HG03354 (cell line): ENCODE measurements around the gene PLXDC1.

Source experiments
- ATAC-seq: cut with Tn5 transposase; IDR thresholded peaks from one replicate; pipeline ENCODE4 v1.9.1; 2021; ENCODE audit warnings: mild to moderate bottlenecking; ENCODE audit not compliant: unreplicated experiment, poor library complexity, severe bottlenecking

PLXDC1 gene

DNA sequence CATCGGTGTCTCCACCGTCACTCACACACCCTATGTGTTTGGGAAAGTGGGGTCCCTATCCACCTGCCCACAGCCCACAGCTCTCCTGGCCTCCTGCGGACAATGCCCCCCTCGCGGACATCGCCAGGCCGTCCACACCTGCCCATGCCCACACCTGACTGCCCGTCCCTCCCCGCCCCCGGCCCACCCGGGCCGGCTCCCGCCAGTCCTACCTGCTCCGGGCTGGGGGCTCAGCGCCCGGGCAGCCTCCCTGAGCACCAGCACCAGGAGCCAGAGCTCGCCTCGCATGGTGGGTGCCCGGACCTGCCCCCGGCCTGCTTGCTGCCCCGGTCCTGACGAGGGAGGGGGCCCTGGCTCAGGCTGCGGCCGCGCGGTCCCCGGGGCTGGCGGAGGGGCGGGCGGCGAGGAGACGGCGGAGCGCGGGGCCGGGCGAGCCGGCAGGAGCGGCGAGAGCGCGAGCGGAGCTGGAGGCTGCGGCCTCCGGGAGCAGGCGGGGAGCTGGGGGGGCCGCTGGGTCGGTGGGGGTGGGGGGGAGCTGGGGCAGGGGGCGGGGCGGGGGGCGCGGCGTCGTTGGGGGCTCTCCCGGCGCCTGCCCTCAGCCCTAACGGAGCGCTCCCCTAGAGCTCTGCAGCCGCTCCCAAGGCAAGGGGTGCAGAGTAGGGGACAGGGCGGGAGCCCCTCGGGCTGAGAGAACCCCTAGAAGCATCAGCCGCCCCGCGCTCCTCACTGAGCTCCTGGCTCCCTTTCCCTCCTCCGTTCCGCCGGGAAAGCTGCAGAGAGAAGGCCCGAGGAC is at the start of gene PLXDC1:
TSS of gene PLXDC1 (minus strand) at position 488 of the 793 bp plus-strand sequence. CDS start at position 288, 200 bp downstream.
- ATAC-seq: no peak

DNA sequence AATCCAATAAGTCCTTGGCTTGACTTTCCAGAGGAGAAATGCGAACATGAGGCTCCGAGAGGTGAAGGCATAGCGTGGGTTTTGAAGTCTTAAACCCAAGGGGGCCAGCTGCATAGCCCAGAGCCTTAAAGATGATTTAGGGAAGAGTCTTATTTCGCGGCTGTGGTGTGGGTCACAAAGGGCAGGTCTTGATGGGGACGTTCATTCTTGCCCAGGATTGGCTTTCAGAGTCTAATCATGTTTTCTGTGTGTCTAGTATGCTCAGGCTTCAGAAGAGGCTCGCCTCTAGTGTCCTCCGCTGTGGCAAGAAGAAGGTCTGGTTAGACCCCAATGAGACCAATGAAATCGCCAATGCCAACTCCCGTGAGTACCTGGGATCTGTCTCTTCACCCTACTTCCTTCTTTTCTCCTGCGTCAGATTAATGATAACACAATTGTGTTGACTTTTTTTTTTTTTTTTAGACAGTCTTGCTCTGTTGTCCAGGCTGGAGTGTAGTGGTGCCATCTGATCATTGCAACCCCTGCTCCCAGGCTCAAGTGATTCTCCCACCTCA is 49.6 kb upstream of the PLXDC1 start:
- ATAC-seq: no peak

DNA sequence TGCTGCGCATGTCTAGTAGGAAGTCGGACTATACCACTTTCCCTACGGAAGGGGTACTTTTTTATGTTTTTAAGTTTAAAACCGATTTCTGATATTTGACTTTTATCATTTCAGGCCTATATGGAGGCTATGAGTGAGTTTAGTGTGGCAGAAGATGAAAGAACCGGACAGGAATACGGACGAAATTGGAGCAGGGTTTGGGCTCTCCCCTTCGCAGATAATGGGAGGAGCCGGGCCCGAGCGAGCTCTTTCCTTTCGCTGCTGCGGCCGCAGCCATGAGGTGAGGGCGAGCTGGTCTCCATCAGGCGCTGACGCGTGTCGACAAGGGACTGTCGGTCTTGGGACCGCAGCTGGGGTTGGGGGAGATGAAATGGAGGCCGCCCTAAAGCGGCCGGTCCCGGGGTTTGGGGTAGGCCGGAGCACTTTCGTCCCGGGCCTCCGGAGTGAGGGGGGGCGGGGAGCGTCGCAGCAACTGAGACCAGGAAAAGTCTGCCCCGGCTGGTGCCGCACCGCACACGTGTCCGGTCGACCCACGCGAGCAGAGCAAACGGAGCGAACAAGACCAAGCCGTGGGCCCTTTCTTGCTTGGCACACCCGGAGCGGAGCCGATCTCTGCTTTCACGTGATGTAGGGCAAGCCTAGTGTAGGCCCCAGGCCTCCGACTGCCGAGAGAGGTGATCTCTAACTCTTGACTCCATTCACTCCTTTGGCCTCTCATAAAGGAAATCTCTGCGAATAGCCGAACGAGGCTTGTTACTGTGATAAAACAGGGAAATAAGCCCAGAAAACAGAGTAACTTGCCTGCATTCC is 48.8 kb upstream of the PLXDC1 start, which contains the start of gene RPL19:
TSS of gene RPL19 (plus strand) at position 214 of the 810 bp plus-strand sequence. CDS start at position 276, 62 bp downstream.
- ATAC-seq: peak; percentile 67

DNA sequence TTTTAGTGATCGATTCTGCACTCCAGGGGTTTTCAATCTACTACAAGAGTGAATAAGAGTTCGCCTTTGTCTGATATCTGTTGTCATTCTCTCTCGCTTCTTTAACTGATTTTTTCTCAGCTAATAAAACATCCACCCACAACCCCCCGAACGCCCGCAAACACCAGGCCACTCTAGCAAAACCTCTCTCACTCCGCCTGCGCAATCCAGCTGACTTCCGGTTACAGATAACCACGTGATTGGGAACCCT is 48.3 kb upstream of the PLXDC1 start:
- peak; percentile 61 for ATAC-seq

DNA sequence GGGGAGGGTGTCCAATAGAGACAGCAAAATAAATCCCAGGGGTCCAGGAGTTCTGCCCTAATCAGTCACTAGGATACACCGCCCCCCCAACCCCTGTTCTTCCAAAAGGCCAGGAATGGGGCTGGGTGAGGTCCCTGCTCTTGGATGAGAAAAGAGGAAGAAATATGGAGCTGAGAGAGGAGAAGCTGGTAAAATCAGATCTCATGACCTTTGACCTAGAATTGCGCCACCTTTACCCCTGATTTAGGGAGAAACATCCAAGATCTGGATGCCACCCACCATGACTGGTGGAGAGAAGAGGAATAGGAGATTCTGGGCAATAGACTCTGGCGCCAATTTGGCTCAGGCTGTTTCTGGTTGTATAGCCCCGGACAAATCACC is 46.7 kb upstream of the PLXDC1 start:
- ATAC-seq: no peak

DNA sequence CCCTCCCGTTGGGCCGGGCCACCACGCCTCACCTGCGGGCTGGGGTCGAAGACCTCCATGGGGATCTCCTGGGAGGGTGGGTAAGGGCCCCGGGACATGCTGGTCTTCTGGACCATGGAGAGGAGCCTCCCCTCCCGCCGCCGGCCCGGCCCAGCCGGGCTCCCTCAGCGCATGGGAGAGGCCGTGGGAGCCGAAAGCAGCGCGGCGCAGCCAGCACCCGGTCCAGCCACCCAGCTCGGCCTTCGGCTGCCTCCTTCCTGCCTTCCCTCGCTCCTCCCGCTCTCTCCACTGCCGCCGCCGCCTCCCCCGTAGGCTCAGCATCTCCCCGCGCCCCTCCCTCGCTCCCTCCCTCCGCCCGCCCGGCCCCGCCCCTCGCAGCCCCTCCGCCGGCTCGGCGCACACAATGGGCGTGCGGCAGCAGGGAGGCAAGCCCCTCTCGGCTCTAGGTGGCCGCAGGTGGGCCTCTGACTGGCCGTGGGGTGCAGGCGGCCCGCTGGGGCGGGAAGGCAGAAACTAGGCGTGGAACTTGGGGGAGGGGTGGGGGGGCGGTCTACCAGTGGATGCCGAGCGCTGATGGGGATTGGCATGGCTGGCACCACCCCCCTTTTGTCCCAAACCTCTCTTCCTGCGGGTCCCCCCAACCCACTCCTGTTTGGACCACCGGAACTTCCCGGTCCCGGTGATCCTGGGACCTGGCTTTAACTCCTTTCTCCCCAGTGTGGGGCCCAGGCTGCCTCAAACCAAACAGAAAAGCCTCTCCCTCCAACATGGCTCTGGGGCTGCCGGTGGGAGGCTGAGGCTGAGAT is 46.1 kb upstream of the PLXDC1 start, which contains the start of gene CACNB1:
TSS of gene CACNB1 (minus strand) at position 290 of the 806 bp plus-strand sequence. CDS start at position 116, 174 bp downstream.
- no peak for ATAC-seq

DNA sequence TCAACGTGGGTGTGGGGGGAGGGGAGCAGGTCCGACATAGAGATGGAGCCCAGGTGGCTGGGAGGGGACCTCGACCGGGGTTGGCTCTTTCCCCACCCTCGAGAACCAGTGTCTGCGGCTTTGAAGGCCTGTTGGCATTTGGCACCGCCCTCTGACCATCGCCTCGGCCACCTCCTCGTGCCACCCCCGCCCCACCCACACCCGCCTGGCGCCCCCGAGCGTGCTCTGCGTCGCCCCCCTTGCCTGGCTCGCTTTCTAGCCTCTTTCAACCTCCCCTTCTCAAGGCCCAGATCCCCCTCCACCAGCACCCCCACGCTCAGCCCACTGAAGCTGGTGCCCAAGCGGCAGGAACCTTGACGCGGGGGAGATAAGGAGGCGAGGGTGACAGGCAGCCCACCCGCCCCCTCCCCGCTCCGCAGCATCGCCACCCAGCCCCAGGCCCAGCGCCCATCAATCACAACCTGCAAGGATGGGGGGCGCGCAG is 45.4 kb upstream of the PLXDC1 start:
- ATAC-seq: no peak

DNA sequence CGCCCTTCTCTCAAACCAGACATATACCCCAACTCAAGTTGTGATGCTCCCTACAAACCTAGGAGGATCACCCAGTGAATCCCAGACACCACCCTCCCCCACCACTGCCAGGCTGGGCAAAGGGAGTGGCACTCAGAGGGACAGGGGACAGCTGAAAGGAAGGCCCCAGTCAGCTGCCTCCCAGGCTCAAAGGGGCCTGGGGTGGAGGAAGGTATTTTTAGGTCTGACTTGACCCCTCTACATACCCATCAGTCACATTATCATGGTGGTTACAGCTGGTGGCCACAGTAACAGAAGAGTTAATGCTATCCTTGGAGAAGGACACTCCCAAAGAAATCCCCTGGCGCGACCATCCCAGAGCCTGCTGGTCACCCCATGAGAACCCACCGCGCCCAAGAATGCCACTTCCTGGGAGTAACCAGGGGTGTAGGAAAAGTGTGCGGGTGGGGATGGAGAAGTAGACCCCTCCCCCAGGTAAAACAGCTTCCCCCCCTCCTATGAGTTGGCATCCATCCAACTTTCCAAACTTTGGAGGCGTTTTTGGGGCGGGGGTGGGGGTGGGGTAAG is 44.9 kb upstream of the PLXDC1 start:
- ATAC-seq: no peak

DNA sequence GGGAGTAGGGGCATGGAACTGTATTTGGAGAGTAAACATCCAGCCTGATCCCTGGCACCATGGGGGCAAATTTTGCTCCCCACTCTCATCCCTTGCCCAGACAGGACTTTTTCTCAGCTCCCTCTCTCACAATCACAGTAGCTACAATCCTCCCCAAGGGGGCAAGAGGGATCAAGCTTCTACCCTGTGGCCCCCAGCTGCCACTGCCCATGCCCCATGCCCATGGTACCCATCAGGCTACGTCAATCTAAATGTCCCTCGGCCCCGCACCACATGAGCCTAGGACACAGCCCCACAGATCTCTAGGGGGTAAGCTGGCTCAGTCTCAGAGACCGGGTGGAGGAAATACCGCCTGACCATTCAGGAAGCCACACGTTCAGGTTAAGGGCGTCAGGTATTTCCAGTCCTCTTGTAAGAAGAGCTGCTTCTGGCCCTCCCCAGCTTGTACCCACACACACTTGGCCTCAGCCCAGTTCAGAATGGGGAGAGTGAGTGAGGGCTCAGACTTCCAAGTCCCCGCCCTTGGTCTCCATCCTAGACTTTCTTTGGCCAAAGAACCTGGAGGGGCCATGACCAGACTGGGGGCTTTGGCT is 44.2 kb upstream of the PLXDC1 start:
- ATAC-seq: no peak

DNA sequence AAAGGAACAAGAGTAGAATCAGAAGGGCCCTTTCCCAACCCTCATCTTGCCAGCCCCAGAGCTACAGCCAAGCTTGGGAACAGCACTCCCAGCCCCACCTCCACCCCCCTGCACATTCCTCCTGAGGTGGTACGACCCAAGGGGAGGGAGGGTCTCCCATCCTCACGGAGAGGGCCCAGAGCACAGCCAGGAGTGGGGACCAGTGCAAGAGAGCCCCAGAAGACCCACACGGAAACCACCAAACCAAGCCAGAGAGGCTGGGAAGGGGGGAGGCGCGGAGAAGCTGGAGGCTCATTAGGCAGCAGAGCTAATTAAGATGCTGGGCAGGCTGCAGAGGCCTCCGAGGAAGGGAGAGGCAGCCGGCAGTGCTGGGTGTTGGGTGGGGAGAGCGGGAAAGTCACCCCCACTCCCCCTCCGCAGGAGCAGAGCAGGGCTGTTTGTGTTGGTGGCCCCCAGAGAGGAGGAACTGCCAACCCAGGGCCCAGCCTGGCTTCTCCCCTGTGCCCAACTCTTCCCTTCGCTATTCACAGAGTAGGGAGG is 43.6 kb upstream of the PLXDC1 start:
- ATAC-seq: no peak

DNA sequence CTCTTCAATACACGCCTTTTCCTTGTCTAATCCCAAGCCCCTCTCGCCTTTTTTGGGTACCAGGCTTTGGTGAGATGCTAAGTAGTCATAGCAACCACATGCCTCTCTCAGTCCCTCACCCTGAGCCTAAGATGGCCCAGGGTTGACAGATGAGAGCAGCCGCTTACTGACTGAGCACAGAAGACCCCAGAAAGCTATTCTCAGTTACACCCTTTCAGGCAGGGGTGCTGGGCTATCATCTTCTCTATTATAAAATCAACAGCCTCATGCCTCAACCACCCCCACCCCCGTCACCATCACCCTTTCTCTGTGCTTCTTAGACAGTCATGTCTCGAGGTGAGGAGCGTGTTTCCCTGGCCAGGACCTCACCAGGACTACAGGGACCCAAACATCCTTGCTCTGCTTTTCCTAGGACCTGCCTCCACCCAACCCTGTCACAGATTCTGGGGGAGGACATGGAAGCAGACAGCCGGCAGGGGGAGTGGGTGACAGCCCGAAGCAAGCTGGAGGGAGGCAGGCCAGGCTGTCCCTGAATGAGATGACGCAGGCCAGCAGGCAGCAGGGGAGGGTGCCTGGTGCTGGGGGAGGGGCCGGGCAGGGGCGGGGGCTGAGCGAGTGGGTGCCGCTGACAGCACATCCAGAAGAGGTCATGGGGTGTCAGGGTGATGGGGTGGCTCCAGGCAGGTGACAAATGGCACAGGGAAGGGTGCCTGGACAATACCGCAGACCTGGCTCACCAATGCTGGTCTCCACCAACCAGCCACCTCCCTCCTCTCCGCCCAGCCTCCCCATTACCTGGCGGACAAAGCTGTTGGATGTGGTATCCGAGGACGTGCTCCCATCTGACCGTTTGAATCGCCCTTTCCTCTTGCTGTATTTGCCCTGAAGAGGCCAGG is 42.9 kb upstream of the PLXDC1 start:
- no peak for ATAC-seq

DNA sequence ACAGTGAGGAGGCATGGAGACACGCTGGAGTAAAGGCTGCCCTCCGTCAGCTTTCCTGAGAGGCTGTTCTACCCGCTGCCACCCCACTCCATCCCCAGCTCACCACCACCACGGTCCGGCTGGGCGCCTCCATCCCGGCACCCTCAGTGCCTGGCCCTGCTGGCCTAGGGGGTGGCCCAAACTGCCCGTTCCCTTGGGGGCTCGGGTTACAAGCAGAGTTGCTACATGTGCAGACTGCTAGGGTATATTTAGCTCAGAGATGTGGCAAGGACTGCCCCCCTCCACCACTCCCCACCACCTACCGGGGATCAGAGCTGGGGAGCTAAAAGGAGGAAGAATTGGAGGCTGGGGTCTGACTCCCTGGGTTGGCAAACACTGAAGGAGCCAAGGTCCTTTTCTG is 41.9 kb upstream of the PLXDC1 start:
- ATAC-seq: no peak

DNA sequence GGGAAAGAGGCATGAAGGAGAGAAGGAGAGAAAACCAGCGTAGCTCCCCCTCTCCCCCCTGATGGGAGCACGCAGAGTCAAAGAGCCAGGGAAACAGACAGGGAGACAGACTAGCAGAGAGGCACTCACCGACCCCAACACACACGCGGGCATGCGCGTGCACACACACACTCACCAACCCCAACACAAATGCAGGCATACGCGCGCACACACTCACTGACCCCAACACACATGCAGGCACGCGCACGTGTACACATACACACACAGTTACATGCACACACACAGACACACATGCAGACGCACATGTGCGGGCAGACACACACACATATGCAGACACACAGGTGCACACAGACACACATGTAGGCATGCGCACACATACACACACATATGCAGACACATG is 41.5 kb upstream of the PLXDC1 start:
- no peak for ATAC-seq

DNA sequence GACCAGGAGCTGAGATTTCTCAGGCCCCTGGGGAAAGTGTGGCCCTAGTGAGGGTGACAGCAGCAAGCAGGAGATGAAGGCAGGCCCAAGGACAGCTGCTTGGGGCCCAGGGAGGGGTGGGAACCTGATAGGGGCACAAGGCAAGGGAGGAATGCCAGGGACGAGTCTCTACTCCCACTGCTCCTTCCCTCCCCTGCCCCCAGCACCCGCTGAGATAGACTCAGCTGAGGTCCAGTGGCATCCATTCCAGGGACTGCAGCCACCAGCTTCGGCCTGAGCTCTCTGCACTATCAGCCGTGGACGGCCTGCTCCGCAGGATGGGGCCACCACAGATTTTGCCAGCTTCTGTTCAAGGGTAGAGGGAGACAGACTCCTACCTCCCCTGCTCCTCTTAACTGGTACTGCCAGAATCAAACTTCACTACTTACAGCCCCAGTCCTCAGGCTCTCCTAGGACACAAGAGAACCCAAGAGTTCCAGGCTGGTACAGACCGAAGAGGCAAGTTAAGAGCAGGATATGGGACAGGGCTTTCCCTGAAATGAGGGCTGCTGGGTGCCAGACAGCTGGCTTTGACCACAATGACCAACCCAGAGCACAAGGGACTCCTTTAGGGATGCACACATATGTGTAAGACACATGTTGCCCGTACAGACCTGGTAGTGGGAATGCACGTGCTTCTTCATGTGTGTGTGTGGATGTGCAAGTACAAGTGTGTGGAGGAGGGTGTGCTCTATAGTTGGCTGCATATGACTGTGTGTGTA is 40.5 kb upstream of the PLXDC1 start:
- no peak for ATAC-seq

DNA sequence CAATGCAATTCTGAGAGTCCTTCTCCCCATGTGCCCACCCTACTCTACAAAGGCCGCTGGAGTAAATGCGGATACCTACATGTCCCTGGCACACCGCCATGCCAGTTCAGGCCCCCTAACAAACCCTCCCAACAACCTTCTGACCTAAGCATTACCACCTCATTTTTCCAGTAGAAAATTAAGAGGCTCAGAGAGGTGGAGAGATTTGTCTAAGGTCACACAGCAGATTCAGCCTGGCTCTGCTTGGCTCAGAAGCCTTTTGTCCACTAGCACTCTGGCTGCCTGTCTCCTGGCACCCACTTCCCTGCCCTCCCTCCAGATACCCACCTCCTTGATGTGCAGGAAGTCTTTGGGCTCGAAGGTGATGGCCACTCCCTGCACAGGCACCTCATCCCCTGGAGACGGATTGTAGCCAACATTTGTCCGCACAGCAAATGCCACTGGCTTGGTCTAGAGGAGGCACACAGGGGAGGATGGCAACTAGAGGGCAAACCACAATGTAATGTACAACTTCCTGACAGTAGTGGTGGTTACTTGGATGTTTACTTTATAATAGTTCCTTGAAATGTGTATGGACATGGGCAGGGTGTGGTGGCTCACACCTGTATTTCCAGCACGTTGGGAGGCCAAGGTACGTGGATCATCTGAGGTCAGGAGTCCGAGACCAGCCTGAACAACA is 35.9 kb upstream of the PLXDC1 start:
- no peak for ATAC-seq

DNA sequence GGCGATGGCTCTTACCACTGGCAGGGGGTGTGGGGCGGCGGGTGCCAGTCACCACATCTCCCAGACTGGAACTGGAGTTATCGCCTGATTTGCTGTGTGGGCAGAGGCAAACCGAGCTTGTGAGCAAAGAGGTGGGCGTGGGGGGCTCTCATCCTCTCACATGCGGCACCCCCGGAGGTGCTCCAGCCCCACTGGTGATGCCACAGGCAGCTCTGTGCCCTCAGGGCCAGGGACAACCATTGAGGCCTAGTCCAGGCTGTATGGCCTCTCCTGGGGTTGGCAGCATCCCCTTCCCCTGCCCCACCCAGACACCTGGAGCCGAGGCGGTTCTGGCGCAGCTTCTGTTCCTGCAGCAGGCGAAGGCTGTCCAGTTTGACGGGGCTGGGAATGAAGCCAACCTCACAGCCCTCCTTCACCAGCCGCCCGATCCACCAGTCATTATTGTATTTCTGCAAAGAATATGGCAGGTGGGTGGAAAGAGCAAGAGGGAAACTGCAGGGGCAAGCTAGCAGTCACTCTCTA is 35.1 kb upstream of the PLXDC1 start:
- ATAC-seq: no peak
